ENCODE data around the gene NMNAT2. TPM values are rescaled to one million over a fixed set of nuclear protein-coding genes. Genes with fewer than 3 reads are reported as not detected.

NMNAT2 gene
- total and polyA plus RNA-seq, 8 donors, result 0.42 to 4.9 (median 1.8) TPM

- DNase-seq (peak; percentile 30 to 56 (median 44)), ATAC-seq (peak; percentile 55 to 93 (median 86)), FAIRE-seq (no peak)
- Histone ChIP-seq H3K4me1 (no peaks in the 10 kb centered on the region), H3K36me3 (no peaks in the 10 kb centered on the region), H3K27ac (peak overlapping the region in 2 of 4 donors; percentile 23 to 58), H3K9me3 (no peaks in the 10 kb centered on the region), H3K27me3 (no peaks in the 10 kb centered on the region), H3K4me3 (no peak overlapping the region)
- WGBS, 2 donors, result 26 to 33% methylated on average over 8 of the region's 8 CpGs
- TF ChIP-seq, protein P1, sequence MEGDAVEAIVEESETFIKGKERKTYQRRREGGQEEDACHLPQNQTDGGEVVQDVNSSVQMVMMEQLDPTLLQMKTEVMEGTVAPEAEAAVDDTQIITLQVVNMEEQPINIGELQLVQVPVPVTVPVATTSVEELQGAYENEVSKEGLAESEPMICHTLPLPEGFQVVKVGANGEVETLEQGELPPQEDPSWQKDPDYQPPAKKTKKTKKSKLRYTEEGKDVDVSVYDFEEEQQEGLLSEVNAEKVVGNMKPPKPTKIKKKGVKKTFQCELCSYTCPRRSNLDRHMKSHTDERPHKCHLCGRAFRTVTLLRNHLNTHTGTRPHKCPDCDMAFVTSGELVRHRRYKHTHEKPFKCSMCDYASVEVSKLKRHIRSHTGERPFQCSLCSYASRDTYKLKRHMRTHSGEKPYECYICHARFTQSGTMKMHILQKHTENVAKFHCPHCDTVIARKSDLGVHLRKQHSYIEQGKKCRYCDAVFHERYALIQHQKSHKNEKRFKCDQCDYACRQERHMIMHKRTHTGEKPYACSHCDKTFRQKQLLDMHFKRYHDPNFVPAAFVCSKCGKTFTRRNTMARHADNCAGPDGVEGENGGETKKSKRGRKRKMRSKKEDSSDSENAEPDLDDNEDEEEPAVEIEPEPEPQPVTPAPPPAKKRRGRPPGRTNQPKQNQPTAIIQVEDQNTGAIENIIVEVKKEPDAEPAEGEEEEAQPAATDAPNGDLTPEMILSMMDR (IDR thresholded peaks at IDR 0.05), result no peak
- intact Hi-C loops (cut with DNase I), result no loop called here
Observed at GRCh38 chr1:183370399-183371058, 47.7 kb downstream of the NMNAT2 start.

DNA sequence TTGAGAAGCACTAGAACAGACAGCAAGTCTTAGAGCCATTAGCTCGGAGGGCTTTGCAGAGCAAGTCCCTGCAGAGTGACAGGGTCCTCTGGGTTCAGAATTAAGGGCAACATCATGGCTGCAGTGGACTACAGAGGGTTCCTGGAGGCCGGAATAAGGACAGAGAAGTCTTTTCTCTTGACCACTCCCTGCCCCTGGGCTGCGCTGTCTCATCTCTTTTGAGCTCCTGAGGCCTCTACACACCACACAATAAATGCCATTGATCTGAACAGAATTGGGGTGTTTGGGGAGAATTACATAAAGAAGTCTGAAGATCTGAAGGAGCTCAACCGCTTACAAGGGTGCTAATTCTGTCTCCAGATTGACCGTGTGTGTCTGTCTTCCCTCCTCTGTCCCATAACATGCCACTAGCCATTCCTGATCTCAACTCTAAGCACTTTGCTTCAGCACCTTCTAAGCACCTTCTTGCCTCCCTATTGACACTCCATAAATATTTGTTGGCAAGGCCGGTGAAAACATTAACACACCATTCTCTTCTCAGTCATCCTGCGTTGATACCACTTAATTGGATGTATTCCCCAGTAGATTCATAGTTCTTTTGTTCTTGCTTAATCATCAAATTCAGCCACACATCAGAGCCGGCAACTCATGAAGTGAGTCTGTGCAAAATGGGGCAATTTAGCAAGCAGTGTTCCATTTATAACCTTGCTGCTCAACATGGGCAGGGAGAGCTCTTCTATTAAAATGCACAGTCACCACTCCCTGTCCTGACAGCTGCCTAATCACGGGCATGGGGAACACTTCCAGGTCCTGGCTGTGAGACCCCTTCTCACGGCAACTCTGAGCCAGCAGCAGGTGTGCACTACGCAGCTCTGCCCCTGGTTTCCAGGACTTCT is 49.7 kb downstream of the NMNAT2 start:
- Histone ChIP-seq H3K27me3 (no peaks in the 10 kb centered on the region), H3K9me3 (no peaks in the 10 kb centered on the region), H3K4me1 (no peaks in the 10 kb centered on the region), H3K4me3 (no peak overlapping the region), H3K27ac (no peak overlapping the region), H3K36me3 (no peaks in the 10 kb centered on the region)
- ATAC-seq (no peak), DNase-seq (no peak), FAIRE-seq (no peak)
- WGBS, 2 donors, result 77 to 78% methylated on average over 11 of the region's 11 CpGs
- TF ChIP-seq, protein P1 (IDR thresholded peaks at IDR 0.05), result no peak
- intact Hi-C loops (cut with DNase I), result no loop called here

DNA sequence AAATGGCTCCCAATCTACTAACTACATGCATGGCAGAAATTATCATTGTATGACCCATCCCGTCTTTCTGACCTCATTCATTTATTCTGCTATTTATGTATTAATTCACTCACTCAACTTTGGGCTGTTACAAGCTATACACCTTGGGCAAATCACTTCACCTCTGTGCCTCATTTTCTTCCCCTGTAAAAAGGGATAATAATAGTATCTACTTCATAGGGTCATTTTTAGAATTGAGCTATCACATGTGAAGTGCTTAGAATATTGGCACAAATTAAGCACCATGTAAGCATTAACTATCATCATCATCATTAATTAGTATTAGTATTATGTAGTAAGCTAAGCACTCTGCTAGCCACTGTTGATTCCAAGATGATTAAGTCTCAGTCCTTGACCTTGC is 52.1 kb downstream of the NMNAT2 start:
- Histone ChIP-seq H3K27ac (no peak overlapping the region), H3K4me3 (no peak overlapping the region), H3K27me3 (no peaks in the 10 kb centered on the region), H3K36me3 (no peaks in the 10 kb centered on the region), H3K4me1 (no peaks in the 10 kb centered on the region), H3K9me3 (no peaks in the 10 kb centered on the region)
- intact Hi-C loops (cut with DNase I), result no loop called here
- DNase-seq (no peak), ATAC-seq (no peak), FAIRE-seq (no peak)
- TF ChIP-seq, protein P1 (IDR thresholded peaks at IDR 0.05), result no peak
- WGBS, 2 donors, result 53 to 78% methylated on average over 1 of the region's 1 CpG

GRCh38 chr1:183365676-183366075 is 52.5 kb downstream of the NMNAT2 start:
- H3K27me3 ChIP-seq, result no peaks in the 10 kb centered on the region
- DNase-seq, result no peak
- no peak for FAIRE-seq
- ATAC-seq, result no peak
- WGBS, 2 donors, result 40 to 41% methylated on average over 2 of the region's 2 CpGs
- TF ChIP-seq, protein P1 (IDR thresholded peaks at IDR 0.05), result no peak
- H3K27ac ChIP-seq, result no peak overlapping the region
- H3K4me1 ChIP-seq, result no peaks in the 10 kb centered on the region
- H3K9me3 ChIP-seq, result no peaks in the 10 kb centered on the region
- no peak overlapping the region for H3K4me3 ChIP-seq
- intact Hi-C loops (cut with DNase I), result no loop called here
- no peaks in the 10 kb centered on the region for H3K36me3 ChIP-seq

Data from pancreas (tissue), 10 donors.